Stimulated activated CD4-positive, alpha-beta T cell treated with anti-CD3 and anti-CD28 coated beads, Interleukin-15, amount 100 ng/mL, for 24 hours (primary cell): Measurements from ENCODE around the gene SFRP5.

Source experiments
- DNase-seq: peaks from one replicate; pipeline ENCODE4 v3.0.0-alpha.2; 2020

The SFRP5 gene

DNA sequence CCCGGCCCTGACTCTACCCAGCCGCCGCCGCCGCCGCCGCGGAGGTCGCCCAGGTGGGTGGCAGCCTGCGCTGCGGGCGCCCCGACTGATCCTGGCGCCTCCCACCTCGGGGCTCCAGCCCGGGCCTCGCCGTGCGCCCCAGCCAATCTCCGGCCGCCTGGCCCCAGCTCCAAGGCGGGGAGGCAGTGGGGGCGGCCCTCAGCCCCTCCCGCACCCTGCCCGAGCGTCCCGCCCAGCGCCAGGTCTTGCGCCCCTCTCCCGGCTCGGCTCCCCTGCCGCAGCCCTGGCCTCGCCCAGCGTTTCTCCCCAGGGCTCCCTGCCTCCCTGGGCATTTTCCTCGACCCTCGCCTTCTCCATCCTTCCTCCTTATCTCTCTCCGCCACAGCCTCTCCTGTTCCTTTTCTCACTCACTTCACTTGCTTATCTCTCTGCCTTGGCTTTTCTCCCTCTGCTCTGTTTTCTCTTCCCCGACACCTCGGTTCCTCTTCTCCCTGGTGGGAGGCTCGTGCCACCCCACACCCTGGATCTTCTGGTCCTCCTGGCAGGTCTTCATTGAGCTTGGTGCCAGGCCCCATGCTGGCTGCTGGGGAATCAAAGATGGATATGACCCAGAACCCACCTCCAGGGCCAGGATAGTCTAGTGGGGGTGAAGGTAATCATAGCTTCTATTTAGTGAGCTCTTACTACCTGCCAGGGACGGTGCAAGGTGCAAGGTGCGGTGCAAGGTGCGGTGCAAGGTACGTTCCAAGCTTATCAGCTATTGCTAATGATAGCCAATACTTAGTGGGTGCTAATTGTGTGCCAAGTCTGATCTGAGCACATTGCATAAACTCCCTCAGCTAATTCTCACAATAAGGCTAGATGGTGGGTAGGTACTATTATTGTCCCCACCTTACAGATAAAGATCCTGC lies at the start of gene SFRP5:
TSS of gene SFRP5 (minus strand) at position 87 of the 911 bp plus-strand sequence. CDS start 166 bp downstream, outside the sequence.
- DNase-seq = no peak

DNA sequence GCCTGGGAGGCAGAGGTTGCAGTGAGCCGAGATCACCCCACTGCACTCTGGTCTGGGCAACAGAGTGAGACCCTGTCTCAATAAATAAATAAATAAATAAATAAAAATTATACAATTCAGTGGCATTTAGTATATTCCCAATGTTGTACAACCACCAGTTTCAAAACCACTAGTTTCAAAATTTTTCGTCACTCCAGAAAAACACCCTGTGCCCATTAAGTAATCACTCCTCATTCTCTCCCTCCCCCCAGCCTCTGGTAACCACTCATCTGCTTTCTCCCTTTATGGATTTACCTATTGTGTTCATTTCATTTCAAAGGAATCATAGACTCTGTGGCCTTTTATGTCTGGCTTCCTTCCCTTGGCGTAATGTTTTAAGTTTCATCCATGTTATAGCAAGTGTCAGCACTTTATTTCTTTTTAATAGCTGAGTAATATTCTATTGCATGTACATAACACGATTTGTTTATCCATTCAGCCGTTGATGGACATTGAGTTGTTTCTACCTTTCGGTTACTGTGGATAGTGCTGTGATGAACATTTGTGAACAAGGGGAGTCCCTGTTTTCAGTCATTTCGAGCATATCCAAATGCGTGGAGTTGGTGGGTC lies 48.4 kb upstream of the SFRP5 start:
- DNase-seq = no peak

- DNase-seq = no peak
Measured at GRCh38 chr10:97818572-97818971, 46.8 kb upstream of the SFRP5 start.

- DNase-seq = no peak
Measured at GRCh38 chr10:97816609-97817008, 44.8 kb upstream of the SFRP5 start.

DNA sequence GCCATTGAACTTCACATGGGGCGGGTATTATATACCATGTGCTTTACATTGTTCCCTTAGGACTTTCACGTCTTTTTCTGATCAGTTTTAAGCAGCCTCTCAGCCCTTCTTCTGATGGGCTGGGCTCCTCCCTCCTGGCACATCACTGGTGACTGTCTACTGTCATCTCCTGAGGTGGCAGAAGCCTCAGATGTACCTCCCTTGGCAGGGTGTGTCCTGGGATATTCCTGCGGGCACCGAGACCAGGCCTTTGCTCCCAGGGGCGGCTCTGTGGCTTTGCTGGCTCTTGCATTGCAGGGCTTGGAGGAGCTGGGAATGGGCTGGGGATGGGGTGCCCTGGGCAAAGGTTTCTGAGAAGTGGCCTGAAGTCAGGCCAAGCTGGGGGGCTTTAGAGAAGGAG lies 43.2 kb upstream of the SFRP5 start:
- DNase-seq = no peak

- no peak for DNase-seq
Measured at GRCh38 chr10:97813311-97813710, 41.5 kb upstream of the SFRP5 start.

DNA sequence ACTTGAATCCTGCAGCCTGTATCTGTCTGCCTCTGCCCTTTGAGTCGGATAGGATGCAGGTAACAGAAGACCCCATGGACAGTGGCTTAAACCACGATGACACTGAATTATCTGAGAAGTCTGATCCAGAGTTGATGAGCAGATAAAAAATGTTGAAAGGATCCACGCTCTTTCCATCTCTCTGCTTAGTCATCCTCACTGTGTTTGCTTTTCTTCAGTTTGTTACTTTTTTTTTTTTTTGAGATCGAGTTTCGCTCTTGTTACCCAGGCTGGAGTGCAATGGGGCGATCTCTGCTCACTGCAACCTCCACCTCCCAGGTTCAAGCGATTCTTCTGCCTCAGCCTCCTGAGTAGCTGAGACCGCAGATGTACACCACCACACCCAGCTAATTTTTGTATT lies 40.9 kb upstream of the SFRP5 start:
- DNase-seq = no peak

- DNase-seq = no peak
Measured at GRCh38 chr10:97811958-97812357, 40.2 kb upstream of the SFRP5 start.

GRCh38 chr10:97810446-97810845 lies 38.6 kb upstream of the SFRP5 start:
- DNase-seq = no peak

DNA sequence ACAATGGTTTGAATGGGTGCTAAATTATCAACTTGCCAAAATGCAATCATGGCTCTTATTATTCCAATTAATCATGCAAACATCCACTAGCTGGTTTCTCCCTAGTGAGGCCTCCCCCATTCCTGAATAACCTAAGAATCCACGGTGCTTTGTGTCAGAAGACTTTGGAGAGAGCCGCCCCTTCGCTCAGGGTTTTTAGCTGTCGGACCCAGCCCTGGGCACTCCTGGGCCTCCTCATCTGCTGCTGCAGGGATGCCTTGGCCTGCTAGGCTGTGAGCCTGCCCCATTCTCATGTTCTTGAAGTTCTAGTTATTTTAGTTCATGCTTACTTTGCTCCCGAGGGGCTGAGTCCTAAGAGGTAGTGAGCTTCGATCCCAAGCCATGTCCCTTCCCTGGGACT lies 34.1 kb upstream of the SFRP5 start:
- DNase-seq = no peak

- no peak for DNase-seq
Measured at GRCh38 chr10:97805096-97805884, 33.5 kb upstream of the SFRP5 start.

DNA sequence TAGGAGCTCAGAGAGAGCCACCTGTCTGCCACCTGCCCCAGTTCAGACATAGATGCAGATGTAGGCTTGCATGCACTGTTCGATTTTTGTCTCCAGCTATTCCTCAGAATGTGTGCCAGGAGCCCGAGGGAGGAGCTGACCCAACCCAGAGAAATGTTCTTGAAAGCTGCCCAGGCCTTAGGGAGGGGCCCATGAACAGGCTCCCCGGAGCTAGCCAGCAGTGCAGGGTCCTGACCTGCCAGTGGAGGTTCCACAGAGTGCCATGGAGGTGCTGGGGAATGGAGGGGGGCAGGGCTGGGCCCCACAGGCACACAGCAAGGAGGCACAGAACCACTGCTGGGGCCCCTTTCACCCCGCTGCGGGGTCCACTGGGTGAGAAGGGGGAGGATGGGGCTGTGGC lies 29.6 kb upstream of the SFRP5 start:
- DNase-seq = no peak

GRCh38 chr10:97800474-97800873 lies 28.7 kb upstream of the SFRP5 start:
- no peak for DNase-seq

GRCh38 chr10:97798958-97799610 lies 27.3 kb upstream of the SFRP5 start:
- no peak for DNase-seq

DNA sequence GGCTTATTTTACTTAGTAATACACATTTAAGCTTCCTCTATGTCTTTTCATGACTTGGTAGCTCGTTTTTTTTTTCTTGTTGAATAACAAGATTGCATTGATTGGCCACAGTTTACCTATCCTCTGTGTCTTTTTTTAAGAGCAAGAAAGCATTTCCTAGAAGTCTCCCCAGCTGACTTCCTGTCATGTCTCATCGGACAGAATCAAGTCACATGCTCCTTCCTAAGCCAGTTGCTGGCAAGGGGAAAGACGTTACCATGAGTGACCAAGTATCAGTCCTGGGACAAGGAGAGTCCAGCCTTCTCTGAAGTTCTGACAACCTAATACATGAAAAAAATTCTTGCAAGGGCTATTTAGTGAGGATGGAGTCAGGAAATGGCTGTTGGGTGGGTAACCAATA lies 24.9 kb upstream of the SFRP5 start:
- peak; percentile 15 for DNase-seq

- no peak for DNase-seq
Measured at GRCh38 chr10:97795886-97796285, 24.1 kb upstream of the SFRP5 start.

DNA sequence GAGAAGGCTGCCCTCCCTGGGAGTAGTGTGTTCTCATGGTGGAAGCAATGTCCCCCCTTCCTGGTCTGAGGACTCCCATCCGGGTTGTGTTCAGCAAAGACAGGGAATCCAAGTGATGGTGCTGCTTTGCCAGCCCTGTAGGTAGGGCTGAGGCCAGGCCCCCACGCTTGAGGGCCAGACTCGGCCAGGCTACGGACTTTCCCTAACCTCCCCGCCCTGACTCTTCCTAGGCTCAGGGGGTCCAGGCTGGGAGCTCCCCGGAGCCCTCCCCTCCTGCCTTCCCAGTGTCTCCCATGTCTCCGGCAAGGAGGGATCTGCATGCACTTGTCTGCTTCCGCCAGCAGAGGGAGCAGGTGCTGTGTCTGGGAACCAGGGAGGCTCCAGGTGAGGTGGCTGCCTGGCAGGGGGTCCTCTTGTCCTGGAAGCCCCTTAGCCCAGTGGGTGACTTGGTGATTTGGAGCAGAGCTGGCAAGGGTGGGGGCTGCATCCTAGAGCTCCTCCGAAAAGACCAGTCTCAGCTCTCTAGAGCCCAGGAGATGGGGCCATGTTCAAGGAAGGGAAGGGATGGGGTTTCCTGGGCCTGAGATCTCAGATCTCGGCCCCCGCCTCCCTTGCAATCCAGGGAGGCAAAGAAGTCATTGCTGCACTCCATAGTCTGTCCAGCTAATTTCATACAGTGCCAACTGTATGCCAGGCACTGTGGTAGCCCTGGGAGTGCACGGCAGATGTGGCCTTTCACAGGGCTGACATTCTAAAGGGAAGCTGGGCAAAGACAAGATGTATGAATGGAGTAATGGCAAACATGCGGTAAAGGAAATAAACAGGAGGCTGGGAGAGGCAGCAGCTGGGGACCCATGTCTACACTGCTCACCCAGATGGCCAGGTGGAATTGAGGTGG lies 20.3 kb upstream of the SFRP5 start:
- DNase-seq = peak; percentile 80

DNA sequence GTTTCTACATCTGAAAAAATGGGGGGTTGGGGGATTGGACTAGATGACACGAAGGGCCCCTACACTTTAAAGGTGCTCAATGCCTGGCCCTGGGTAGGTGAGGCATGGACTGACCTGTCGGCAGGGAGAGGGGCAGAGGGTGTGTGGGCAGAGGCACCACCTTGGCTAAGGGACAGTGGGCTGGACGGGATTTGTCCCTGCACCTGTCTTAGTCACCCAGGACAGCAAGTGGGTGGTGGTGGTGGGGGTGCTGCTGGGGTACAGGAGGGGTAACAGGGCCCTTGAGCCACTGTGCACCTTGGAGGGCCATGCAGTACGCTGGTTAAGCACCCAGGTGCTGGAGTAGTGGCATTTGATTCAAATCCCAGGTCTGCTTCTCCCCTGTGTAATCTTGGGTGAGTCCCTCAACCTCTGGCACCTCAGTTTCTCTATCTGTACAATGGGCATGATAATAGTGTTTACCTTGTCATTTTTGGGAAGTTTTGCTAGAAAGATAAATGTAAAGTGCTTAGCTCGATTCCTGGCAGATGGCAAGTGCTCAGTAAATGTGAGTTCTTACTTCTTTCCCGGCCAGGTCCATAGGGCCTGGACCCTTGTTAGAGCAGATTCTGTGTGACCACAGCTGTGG lies 18.1 kb upstream of the SFRP5 start:
- DNase-seq = no peak

DNA sequence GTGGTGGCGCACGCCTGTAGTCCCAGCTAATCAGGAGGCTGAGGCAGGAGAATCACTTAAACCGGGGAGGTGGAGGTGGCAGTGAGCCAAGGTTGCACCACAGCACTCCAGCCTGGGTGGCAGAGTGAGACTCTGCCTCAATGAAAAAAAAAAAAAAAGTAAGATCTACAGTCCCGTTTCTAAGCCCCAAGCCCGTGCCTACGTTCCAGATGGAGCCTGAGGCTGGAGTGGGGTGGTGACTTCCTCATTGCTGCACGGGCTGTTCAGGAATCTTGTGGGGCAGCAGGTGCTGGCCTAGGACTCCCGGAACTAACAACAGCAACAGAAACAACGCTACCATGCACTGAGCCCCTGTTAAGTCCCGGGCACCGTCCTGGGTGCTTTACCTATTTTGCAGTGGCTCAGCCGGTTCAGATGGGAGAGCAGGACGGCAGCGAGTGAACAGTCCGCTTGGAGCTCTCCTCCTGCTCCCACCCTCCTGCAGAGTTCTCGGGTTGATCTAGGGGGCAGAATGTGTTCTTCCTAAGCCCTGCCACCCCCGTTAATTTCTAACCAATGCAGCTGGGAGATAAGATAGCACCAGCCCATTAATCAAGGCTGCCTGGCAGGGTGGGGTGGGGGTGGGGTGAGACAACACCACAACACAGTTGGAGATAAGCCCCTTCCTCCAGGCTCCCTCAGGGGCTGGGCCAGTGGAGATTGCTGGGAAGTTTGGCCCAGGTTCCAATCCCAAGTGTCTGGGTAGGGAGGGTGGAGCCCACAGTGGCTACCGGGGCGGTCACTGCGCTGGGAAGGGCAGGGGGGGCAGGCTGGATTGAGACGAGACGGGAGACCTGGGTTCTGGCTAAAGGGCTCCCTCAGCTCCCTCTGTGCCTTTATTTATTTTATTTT lies 17.0 kb upstream of the SFRP5 start:
- DNase-seq = no peak

GRCh38 chr10:97785731-97786130 lies 13.9 kb upstream of the SFRP5 start:
- no peak for DNase-seq
